DOHH2 (cell line): Measurements from ENCODE around the gene SPTLC2.

Source experiments
- H3F3A ChIP-seq: fragments of 200-600 bp; sonication (generic), shearing (Covaris generic); 2 replicates; pipeline ENCODE4 v1.6.0; 2016; ENCODE audit warnings: antibody characterized with exemption, mild to moderate bottlenecking; ENCODE audit not compliant: control insufficient read depth, insufficient read depth
- H3K27ac ChIP-seq: fragments of 200-600 bp; sonication (generic); 2 replicates; pipeline ENCODE4 v1.5.1; 2014; ENCODE audit warnings: low read depth, mild to moderate bottlenecking, low read length, moderate library complexity
- H3K27me3 ChIP-seq: fragments of 200-600 bp; sonication (generic); 2 replicates; pipeline ENCODE4 v1.6.1; 2014; ENCODE audit warnings: mild to moderate bottlenecking, low read length, mixed read lengths; ENCODE audit not compliant: control insufficient read depth
- H3K36me3 ChIP-seq: fragments of 200-600 bp; sonication (generic); 2 replicates; pipeline ENCODE4 v1.6.1; 2014; ENCODE audit warnings: mild to moderate bottlenecking, low read length, moderate library complexity, mixed read lengths; ENCODE audit not compliant: control insufficient read depth
- H3K4me1 ChIP-seq: fragments of 200-600 bp; sonication (generic); 2 replicates; pipeline ENCODE4 v1.6.1; 2014; ENCODE audit warnings: mild to moderate bottlenecking, low read length, mixed read lengths; ENCODE audit not compliant: control insufficient read depth
- H3K4me2 ChIP-seq: fragments of 200-600 bp; sonication (generic); 2 replicates; pipeline ENCODE4 v1.6.0; 2014; ENCODE audit warnings: mild to moderate bottlenecking, low read length, moderate library complexity
- H3K4me3 ChIP-seq: fragments of 200-600 bp; sonication (generic); 2 replicates; pipeline ENCODE4 v1.5.1; 2014; ENCODE audit warnings: mild to moderate bottlenecking, low read length, mixed read lengths
- H3K79me2 ChIP-seq: fragments of 200-600 bp; sonication (generic); 2 replicates; pipeline ENCODE4 v1.6.1; 2014; ENCODE audit warnings: mild to moderate bottlenecking, low read length, mixed read lengths; ENCODE audit not compliant: control insufficient read depth
- H3K9me2 ChIP-seq: fragments of 200-600 bp; sonication (generic); replicated peaks from 2 replicates; pipeline ENCODE4 v1.6.1; 2014; ENCODE audit warnings: mild to moderate bottlenecking, low read length, mixed read lengths; ENCODE audit not compliant: control insufficient read depth
- H3K9me3 ChIP-seq: fragments of 200-600 bp; sonication (generic); 2 replicates; pipeline ENCODE4 v1.6.1; 2014; ENCODE audit warnings: antibody characterized with exemption, low read length, mixed read lengths; ENCODE audit not compliant: control insufficient read depth, insufficient read depth
- H4K20me1 ChIP-seq: fragments of 200-600 bp; sonication (generic); 2 replicates; pipeline ENCODE4 v1.6.0; 2014; ENCODE audit warnings: low read depth, mild to moderate bottlenecking, antibody characterized with exemption, low read length, moderate library complexity; ENCODE audit not compliant: control insufficient read depth, insufficient read depth
- CTCF ChIP-seq: fragments of 200-600 bp; sonication (generic); IDR thresholded peaks from one replicate; pipeline ENCODE4 v1.5.1; 2014; ENCODE audit warnings: antibody characterized with exemption, mild to moderate bottlenecking, low read depth, low read length; ENCODE audit not compliant: poor library complexity, severe bottlenecking
- EZH2phosphoT487 ChIP-seq: fragments of 200-600 bp; sonication (generic); IDR thresholded peaks from 2 replicates; pipeline ENCODE4 v1.6.1; 2017; ENCODE audit warnings: borderline replicate concordance, mild to moderate bottlenecking, antibody characterized with exemption, low read length, moderate library complexity, mixed read lengths

The SPTLC2 gene

GRCh38 chr14:77630111-77630510 is 13.7 kb upstream of the SPTLC2 start:
- Histone ChIP-seq H3K4me3 (no peak overlapping the region), H3K4me2 (no peak overlapping the region), H3K27me3 (no peaks in the 10 kb centered on the region), H3K27ac (no peak overlapping the region), H3K36me3 (no peaks in the 10 kb centered on the region), H3K9me3 (peaks cover 14% of the 10 kb centered on the region; the same call in 1 of the 2 replicates), H3K4me1 (no peaks in the 10 kb centered on the region), H4K20me1 (no peaks in the 10 kb centered on the region), H3K9me2 (no peaks in the 10 kb centered on the region), H3F3A (no peaks in the 10 kb centered on the region), H3K79me2 (no peaks in the 10 kb centered on the region)
- TF ChIP-seq CTCF, result no peak
- no peak for TF ChIP-seq EZH2phosphoT487

- TF ChIP-seq EZH2phosphoT487 (no peak), CTCF (no peak)
- Histone ChIP-seq H3F3A (no peaks in the 10 kb centered on the region), H3K4me1 (no peaks in the 10 kb centered on the region), H3K79me2 (no peaks in the 10 kb centered on the region), H3K9me3 (no peaks in the 10 kb centered on the region), H3K36me3 (no peaks in the 10 kb centered on the region), H3K27ac (no peak overlapping the region), H3K27me3 (no peaks in the 10 kb centered on the region), H3K4me3 (no peak overlapping the region), H3K9me2 (no peaks in the 10 kb centered on the region), H3K4me2 (no peak overlapping the region), H4K20me1 (no peaks in the 10 kb centered on the region)
These were observed 8.9 kb upstream of the SPTLC2 start for GRCh38 chr14:77625360-77625759.

- H3K9me2 ChIP-seq, result no peaks in the 10 kb centered on the region
- no peak overlapping the region for H3K4me3 ChIP-seq
- no peaks in the 10 kb centered on the region for H3F3A ChIP-seq
- no peak overlapping the region for H3K4me2 ChIP-seq
- no peaks in the 10 kb centered on the region for H3K36me3 ChIP-seq
- no peaks in the 10 kb centered on the region for H3K27me3 ChIP-seq
- no peaks in the 10 kb centered on the region for H3K9me3 ChIP-seq
- H3K79me2 ChIP-seq, result no peaks in the 10 kb centered on the region
- H4K20me1 ChIP-seq, result no peaks in the 10 kb centered on the region
- no peaks in the 10 kb centered on the region for H3K4me1 ChIP-seq
- TF ChIP-seq EZH2phosphoT487 (no peak), CTCF (no peak)
- H3K27ac ChIP-seq, result no peak overlapping the region
These were observed 6.8 kb upstream of the SPTLC2 start for GRCh38 chr14:77623201-77623600.

GRCh38 chr14:77622366-77622961 is 6.0 kb upstream of the SPTLC2 start:
- Histone ChIP-seq H3K9me2 (no peaks in the 10 kb centered on the region), H3K4me3 (no peak overlapping the region), H3K36me3 (no peaks in the 10 kb centered on the region), H3K27me3 (no peaks in the 10 kb centered on the region), H3K27ac (no peak overlapping the region), H3K9me3 (no peaks in the 10 kb centered on the region), H3K4me1 (peaks cover 3% of the 10 kb centered on the region), H3F3A (no peaks in the 10 kb centered on the region), H3K4me2 (no peak overlapping the region), H4K20me1 (no peaks in the 10 kb centered on the region), H3K79me2 (no peaks in the 10 kb centered on the region)
- TF ChIP-seq EZH2phosphoT487 (no peak), CTCF (no peak)
